Stimulated activated naive CD8-positive, alpha-beta T cell treated with anti-CD3 and anti-CD28 coated beads, Interleukin-15, Interleukin-2, amounts not matched to agents 100 ng/mL and 50 ng/mL, for 24 hours (primary cell): ENCODE results near the gene GABRR3.
"Not testable (repeated sequence)": the region's sequence is repeated elsewhere in the genome, so short reads cannot be mapped to it uniquely, and the experiment has no call there.

Experiments
- H3K27ac Mint-ChIP-seq: one replicate; pipeline ENCODE4 v1.8.0; 2021; ENCODE audit warnings: mild to moderate bottlenecking, mixed read lengths
- H3K27me3 Mint-ChIP-seq: one replicate; pipeline ENCODE4 v1.8.0; 2021; ENCODE audit warnings: mixed read lengths
- H3K36me3 Mint-ChIP-seq: one replicate; pipeline ENCODE4 v1.8.0; 2021; ENCODE audit warnings: low read depth, mixed read lengths
- H3K4me1 Mint-ChIP-seq: one replicate; pipeline ENCODE4 v1.8.0; 2021; ENCODE audit warnings: low read depth, mixed read lengths
- H3K4me3 Mint-ChIP-seq: one replicate; pipeline ENCODE4 v1.8.0; 2021; ENCODE audit warnings: mild to moderate bottlenecking, mixed read lengths
- H3K9me3 Mint-ChIP-seq: one replicate; pipeline ENCODE4 v1.8.0; 2021; ENCODE audit warnings: mixed read lengths

Gene GABRR3

DNA sequence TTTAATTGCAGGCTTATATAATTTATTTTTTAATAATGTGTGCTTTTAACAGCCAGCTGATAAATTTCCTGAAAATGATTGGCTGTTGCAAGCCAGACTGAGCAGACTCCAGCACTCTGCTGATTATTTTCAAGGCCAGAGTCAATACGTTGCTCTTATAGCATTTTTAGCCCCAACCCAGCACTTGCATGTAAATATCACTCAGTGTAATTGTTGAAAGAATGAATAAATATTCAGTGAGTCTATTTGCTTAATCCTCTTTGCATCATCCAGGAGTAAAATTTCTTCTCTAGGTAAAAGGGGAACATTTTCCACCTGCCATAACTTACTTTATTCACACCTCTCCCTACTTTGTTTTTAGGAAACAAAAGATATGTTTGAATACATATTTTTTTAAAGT is 2.9 kb downstream of the GABRR3 start:
- H3K9me3 Mint-ChIP-seq, result no peaks in the 10 kb centered on the region
- no peak overlapping the region for H3K4me3 Mint-ChIP-seq
- peaks cover 13% of the 10 kb centered on the region for H3K4me1 Mint-ChIP-seq
- H3K36me3 Mint-ChIP-seq, result no peaks in the 10 kb centered on the region
- H3K27me3 Mint-ChIP-seq, result peaks cover 12% of the 10 kb centered on the region
- no peak overlapping the region for H3K27ac Mint-ChIP-seq

DNA sequence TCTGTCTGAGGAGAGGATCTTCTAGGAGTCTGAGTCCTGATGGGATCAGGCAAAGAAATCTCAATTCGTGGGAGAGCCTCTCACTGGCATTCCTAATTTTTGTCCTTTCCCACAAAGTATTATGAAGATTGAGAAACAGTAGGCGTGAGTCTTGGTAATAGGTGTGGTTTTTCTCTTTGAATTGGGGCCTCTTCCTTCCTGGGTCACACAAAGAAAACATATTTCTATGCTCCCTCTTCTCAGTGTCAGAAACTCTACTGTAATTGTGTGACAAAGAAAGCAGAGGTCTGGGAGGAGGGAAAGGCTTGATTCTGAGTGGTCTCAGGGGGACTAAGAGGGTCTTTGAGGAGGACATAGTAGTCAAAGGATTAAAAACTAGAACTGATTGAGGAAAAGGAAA is 6.0 kb downstream of the GABRR3 start:
- Mint-ChIP-seq H3K27ac (peak overlapping the region; percentile 8), H3K27me3 (peaks cover 3% of the 10 kb centered on the region), H3K36me3 (no peaks in the 10 kb centered on the region), H3K4me3 (no peak overlapping the region), H3K9me3 (no peaks in the 10 kb centered on the region), H3K4me1 (peaks cover 13% of the 10 kb centered on the region)

DNA sequence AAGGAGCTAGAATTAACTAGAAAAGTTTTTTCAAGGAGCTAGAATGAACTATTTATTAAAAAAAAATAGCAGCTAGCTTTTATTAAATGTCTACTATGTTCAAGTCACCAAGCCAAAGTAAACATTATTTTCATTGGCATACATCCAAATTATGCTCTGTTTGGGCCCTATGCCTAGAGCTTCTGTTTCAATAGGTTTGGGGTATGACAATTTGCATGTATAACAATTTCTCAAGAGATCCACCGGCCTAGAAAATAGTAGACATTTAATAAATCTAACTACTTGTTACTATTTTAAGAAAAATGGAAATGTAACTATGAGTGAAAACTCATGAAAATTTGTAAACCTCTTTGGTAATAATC is 8.0 kb downstream of the GABRR3 start:
- no peak overlapping the region for H3K27ac Mint-ChIP-seq
- no peaks in the 10 kb centered on the region for H3K36me3 Mint-ChIP-seq

DNA sequence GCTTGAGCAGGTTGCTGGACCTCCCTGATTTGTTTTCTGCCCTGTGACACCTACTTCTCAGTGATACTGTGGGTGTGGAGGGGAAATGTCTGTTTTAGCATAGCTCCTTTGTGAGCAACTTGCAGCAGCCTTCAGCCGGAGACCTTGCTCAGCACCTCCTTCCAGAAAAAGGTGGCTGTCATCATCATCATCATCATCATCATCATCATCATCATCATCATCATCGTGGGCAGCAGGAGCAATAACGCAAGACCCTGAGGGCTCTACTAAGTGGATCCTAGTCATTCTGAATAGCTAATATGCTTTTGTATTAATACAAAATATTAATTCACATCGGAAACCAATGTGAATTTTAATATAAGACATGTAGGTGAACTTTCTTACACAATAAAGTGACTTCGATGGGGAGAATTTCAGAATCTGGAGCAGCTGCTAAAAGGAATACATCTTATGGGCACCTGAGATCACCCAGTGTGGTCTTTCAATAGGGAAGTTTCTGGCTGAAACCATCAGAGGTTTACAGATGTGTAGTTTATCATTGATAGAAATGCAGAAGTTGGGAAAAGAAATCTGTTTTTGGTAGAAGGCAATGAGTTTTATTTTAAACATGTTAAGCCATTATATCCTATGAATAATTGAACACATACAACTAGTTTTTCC is 8.6 kb downstream of the GABRR3 start:
- H3K4me3 Mint-ChIP-seq, result no peak overlapping the region
- no peak overlapping the region for H3K27ac Mint-ChIP-seq
- H3K36me3 Mint-ChIP-seq, result no peaks in the 10 kb centered on the region

More for the DNA sequence above, 8.0 kb downstream of the GABRR3 start:
- no peak overlapping the region for H3K4me3 Mint-ChIP-seq
- H3K9me3 Mint-ChIP-seq, result no peaks in the 10 kb centered on the region
- peaks cover 18% of the 10 kb centered on the region for H3K4me1 Mint-ChIP-seq
- peaks cover 5% of the 10 kb centered on the region for H3K27me3 Mint-ChIP-seq

DNA sequence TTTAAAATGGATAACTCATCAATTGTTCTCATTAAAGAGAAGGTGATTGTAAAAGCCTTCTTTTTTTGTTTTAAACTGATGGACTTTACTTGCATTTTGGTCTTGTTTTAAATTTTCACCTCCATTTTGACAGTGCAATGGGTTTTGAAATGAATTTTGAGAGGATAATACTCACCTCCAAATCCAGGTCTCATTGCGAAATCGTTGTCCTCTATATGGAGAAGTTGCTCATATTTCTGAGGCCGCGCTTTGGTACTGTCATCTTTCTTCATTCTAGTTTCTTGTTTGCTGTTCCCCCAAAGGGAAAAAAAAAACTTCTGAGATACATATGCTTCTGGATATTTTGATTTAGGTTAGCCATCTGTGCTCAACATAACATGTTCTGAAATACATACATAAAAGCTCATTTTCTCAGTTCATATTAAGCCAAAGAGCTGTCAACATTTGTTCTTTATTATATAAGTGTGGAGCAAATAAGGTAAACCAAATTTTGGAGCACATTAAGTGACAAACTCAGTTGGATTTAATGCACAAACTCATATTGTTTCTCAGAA is 9.6 kb downstream of the GABRR3 start:
- H3K9me3 Mint-ChIP-seq, result no peaks in the 10 kb centered on the region
- H3K4me3 Mint-ChIP-seq, result no peak overlapping the region
- H3K27ac Mint-ChIP-seq, result no peak overlapping the region
- peaks cover 18% of the 10 kb centered on the region for H3K4me1 Mint-ChIP-seq
- no peaks in the 10 kb centered on the region for H3K36me3 Mint-ChIP-seq
- peaks cover 5% of the 10 kb centered on the region for H3K27me3 Mint-ChIP-seq

More for the DNA sequence above, 8.6 kb downstream of the GABRR3 start:
- Mint-ChIP-seq H3K4me1 (peaks cover 18% of the 10 kb centered on the region), H3K27me3 (peaks cover 5% of the 10 kb centered on the region), H3K9me3 (no peaks in the 10 kb centered on the region)

DNA sequence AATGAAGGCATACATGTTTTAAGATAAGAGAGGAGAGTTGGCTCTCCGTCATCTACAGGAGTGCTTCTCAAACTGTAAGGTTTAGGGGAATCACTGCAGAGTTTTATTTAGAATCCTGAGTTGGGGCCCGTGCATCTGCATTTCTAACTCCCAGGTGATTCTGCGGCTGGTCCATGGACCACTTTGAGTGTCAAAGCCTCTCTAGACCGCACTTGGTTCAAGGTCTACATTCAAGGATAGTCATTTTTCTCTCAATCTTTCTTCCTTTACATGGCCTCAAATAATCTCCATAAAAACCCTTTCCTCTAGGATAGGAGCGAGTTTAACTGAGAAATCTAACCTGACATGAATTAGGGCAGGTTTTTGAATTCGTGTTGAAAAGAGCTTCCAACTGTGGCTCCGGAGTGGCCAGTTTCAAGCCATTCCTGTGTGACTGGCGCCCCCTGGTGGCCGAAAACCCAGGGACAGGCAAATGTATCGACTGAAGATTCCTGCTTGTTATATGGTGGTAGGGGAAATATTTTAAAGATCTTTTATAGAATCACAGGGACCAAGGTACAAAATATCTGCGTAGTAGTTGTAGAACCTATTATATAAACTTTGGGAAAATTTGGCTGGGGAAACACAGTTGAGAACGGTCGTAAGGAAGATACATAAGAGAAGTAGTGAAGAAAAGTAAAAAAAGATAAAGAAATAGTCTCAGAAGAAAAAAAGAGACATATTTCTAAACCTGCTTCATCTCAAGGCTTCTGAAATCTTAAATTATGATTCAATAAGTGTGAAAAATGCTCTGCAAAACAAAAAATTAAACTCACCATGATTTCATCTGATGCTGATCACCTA is 11.9 kb downstream of the GABRR3 start:
- Mint-ChIP-seq H3K4me3 (no peak overlapping the region), H3K36me3 (no peaks in the 10 kb centered on the region), H3K9me3 (no peaks in the 10 kb centered on the region), H3K4me1 (peaks cover 5% of the 10 kb centered on the region), H3K27ac (no peak overlapping the region), H3K27me3 (peaks cover 5% of the 10 kb centered on the region)

DNA sequence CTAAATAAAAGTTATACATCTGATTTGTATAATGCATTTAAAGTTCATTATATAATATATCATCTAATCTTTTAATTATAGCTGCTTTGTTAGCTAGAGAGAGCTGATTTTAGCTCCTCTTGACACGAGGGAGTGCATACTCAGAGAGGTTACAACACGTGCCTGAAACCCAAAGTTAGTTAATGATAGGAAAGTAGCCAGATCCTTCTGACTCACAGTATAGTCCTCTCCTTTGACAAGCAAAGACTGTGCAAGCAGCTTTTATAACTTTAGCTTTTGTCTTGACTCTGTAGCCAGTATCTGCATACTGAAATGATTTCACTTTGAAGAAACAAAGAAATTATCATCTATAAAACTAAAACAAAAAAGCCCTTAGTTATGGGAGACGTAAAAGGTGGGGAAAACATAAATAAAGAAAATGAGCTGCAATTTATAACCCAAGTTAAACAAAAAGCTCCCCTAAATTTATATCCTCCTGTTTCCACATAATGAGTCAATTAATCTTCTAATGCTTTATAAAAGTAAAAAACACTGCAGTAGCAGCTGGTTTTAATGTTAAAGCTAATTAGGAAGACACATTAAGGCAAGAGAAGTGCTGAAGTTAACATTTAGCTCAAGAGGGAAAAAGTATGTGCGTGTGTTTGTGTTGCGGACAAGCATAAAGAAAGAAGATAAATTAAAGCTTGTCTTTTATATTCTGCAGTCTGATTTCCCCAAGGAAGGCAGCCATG is 13.1 kb downstream of the GABRR3 start:
- Mint-ChIP-seq H3K36me3 (no peaks in the 10 kb centered on the region), H3K9me3 (no peaks in the 10 kb centered on the region), H3K4me3 (no peak overlapping the region), H3K4me1 (peaks cover 5% of the 10 kb centered on the region), H3K27ac (no peak overlapping the region), H3K27me3 (peaks cover 5% of the 10 kb centered on the region)

DNA sequence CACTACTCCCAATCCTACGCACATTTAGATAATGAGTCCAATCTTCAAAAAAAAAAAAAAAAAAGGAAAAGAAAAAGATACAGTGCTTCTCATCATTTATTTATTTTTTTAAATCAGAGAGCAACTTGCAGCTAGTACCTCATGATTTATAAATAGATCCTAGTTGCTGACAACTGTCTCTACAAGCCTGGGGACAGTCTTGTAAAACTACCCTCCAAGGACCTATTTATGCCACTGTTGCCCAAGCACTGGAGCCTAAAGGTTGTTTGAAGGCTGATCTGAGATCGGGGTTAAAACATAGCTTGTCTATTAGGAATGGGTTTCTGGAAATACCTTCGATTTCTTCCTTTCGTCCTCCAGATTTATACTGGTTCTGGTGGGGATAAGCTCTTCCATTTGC is 14.7 kb downstream of the GABRR3 start:
- Mint-ChIP-seq H3K27ac (no peak overlapping the region), H3K4me1 (peaks cover 5% of the 10 kb centered on the region), H3K9me3 (no peaks in the 10 kb centered on the region), H3K36me3 (no peaks in the 10 kb centered on the region), H3K4me3 (no peak overlapping the region), H3K27me3 (peaks cover 5% of the 10 kb centered on the region)

DNA sequence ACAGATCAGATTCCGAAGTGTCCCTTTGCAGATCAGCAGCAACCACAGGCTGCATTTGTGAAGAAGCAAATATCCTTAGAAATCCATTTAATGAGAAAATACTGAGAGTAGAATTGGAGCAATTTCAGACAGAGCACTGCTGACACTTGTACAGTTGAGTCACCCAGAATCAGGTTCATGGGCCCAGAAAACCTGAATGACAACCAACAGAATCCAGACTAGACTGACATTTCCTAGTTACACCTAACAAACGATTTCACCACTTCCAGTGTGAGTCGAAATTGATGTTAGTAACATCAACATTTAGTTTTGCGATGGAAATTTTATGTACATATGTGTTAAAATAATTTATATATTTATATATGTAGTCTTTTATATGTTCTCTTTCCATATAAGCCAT is 16.8 kb downstream of the GABRR3 start:
- Mint-ChIP-seq H3K27ac (no peak overlapping the region), H3K27me3 (peaks cover 5% of the 10 kb centered on the region), H3K36me3 (no peaks in the 10 kb centered on the region), H3K4me3 (no peak overlapping the region), H3K4me1 (peaks cover 4% of the 10 kb centered on the region), H3K9me3 (no peaks in the 10 kb centered on the region)

DNA sequence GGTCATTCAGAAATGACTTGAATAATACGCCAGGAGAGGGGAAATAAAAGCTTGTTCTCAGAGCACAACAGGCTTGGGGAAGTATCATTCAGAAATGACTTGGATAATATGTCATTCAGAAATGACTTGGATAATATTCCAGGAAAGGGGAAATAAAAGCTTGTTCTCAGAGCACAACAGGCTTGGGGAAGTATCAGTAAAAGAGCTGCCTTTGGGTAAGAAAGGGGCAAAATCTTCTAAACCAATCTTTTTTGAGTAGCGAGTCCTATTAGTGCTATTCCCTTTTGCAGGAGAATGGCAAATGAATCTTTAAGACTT is 20.9 kb downstream of the GABRR3 start:
- Mint-ChIP-seq H3K9me3 (no peaks in the 10 kb centered on the region), H3K4me1 (no peaks in the 10 kb centered on the region), H3K36me3 (no peaks in the 10 kb centered on the region), H3K4me3 (no peak overlapping the region), H3K27me3 (peaks cover 6% of the 10 kb centered on the region), H3K27ac (no peak overlapping the region)

DNA sequence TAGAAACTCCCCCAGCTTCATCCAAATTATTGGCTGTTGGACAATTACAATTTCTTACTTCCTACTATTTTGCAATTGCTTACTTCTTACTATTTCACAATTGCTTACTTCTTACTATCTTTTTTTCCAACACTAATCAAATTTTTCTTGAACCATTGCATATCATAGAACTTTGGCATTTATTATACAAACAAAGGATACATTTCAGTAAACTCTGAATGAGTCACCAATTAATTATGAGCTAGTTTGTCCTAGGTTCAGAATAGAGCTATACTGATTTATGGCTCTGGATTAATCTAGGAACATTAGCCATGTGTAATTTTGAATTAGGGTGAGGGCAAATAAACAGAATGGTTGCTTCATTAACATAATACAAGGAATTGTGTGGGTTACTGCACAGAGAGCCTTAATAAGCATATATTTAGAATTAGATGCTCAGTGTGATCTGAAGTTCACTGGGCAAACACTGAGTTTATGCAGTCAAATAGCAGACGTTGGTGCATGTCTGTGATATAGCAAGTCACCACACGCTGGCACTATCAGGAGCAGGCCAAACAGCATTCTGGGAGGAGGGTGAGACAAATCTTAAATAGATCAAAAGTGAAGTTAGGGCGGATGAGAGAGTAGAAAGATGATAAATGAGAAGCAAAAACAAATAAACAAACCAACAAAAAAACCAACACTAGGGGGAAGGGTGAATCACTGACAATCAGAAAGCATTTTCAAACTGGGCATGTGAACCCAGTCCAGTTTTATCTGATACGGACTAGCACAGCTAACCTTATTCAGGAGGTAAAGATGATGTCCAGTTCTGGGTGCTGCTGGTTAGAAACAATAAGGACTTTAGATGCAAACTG is 21.5 kb downstream of the GABRR3 start:
- no peak overlapping the region for H3K4me3 Mint-ChIP-seq
- no peaks in the 10 kb centered on the region for H3K9me3 Mint-ChIP-seq
- H3K4me1 Mint-ChIP-seq, result no peaks in the 10 kb centered on the region
- H3K36me3 Mint-ChIP-seq, result no peaks in the 10 kb centered on the region
- H3K27ac Mint-ChIP-seq, result no peak overlapping the region
- peaks cover 6% of the 10 kb centered on the region for H3K27me3 Mint-ChIP-seq

DNA sequence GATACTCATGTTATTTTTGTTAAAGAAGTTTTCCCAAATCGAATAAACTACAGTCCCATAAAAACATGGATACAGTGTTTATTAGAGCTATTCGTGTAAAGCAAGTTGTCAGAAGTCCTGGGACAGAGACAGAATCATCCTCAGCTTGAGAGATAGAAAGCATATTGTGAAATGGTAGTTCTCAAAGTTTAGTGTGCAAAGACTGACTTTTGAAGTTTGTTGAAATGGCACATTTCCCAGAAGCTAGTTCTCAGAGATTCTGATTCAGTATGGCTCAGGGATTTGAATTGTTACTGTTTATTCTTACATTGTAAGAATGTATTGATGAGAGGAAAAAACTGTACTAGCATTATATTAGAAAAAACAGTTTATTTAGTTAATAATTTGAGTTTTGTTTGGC is 22.1 kb downstream of the GABRR3 start:
- Mint-ChIP-seq H3K36me3 (no peaks in the 10 kb centered on the region), H3K9me3 (no peaks in the 10 kb centered on the region), H3K4me3 (no peak overlapping the region), H3K4me1 (no peaks in the 10 kb centered on the region), H3K27me3 (peaks cover 6% of the 10 kb centered on the region), H3K27ac (no peak overlapping the region)

DNA sequence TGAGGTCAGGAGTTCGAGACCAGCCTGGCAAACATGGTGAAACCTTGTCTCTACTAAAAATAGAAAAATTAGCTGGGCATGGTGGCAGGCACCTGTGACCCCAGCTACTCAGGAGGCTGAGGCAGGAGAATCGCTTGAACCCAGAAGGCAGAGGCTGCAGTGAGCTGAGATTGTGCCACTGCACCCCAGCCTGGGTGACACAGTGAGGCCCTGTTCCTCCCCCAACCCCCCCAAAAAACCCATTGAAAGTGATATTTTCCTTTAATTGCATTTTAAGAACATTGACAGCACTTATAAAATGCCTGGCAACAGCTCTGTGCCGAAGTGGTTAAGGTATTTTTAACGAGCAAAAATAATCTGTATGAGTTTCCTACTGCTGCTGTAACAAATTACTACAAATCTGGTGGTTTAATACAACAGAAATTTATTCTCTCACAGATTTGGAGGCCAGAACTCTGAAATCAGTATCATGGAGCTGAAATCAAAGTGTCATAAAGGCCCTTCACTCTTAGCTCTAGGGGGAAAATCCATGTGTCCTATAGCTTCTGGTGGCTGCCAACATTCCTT is 24.1 kb downstream of the GABRR3 start:
- H3K9me3 Mint-ChIP-seq, H3K4me1 Mint-ChIP-seq, H3K36me3 Mint-ChIP-seq, H3K4me3 Mint-ChIP-seq, H3K27ac Mint-ChIP-seq: not testable (repeated sequence)
- peaks cover 14% of the 10 kb centered on the region for H3K27me3 Mint-ChIP-seq

DNA sequence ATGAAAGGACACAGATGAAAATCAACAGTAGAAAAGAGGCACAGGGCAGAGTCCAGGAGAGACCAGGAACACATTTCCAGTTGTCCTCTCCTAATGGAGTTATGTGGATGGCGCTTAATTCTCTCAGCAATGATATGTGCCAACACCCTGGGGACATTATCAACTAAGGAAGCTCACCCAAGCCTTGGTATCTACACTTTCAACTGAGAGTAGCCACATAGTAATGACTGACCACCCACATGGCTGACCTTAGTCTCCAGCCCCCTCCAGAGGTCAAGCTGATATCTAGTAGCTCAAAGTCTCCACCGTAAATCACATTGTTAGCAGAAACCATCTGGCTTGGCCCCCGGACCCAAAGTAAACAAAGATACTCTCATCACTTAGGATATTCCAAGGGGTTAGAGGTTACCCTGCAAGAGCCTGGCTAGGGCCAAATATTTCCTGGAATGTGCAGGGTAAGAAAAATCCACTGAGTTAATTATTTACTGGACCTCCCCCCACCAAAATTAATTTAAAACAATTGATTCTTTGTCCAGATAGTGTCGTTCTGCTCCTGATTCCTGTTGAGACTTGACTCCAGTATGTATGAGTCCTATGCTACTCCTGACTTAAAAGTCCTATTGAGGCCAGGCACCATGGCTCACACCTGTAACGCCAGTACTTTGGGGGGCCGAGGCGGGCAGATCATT is 24.8 kb downstream of the GABRR3 start:
- H3K4me3 Mint-ChIP-seq, result no peak overlapping the region
- no peaks in the 10 kb centered on the region for H3K36me3 Mint-ChIP-seq
- H3K27ac Mint-ChIP-seq, result no peak overlapping the region
- peaks cover 14% of the 10 kb centered on the region for H3K27me3 Mint-ChIP-seq
- H3K4me1 Mint-ChIP-seq, result no peaks in the 10 kb centered on the region
- H3K9me3 Mint-ChIP-seq, result no peaks in the 10 kb centered on the region
